ENCODE measurements around the gene ST7. TPM values are rescaled to one million over a fixed set of nuclear protein-coding genes. Genes with fewer than 3 reads are reported as not detected.

The ST7 gene
- total and polyA plus RNA-seq, 2 of the 8 experiments (the other 6 are each of a cell fraction or from before 2014, with no cell fraction given), result 16.3 to 18.0 TPM

GRCh38 chr7:116991233-116991632, 37.9 kb downstream of the ST7 start:
- peaks cover 14 to 19% of the 10 kb centered on the region in 2 experiments for H3K9me3 ChIP-seq (ENCODE audit: insufficient read depth in 2 of 2, low read depth in 1 of 2, low read length in 1 of 2)
- H3K79me1 ChIP-seq (ENCODE audit: low read depth, low read length), result no peaks in the 10 kb centered on the region
- no peak for FAIRE-seq
- H3K4me1 ChIP-seq (replicated peaks in 1 of 4; ENCODE audit: control insufficient read depth in 3 of 4, insufficient read depth in 4 of 4, low read length in 3 of 4), result no peaks in the 10 kb centered on the region
- H3K4me3 ChIP-seq (ENCODE audit: extremely low read depth in 1 of 4, insufficient read depth in 2 of 4, low read depth in 3 of 4, low read length in 4 of 4), result no peak overlapping the region
- no peaks in the 10 kb centered on the region for H4K20me1 ChIP-seq (replicated peaks in 1 of 2; ENCODE audit: control insufficient read depth in 1 of 2, insufficient read depth in 2 of 2, low read length in 2 of 2)
- ChIA-PET POLR2A (ENCODE audit: partially characterized antibody) (no interaction called here), CTCF (ENCODE audit: partially characterized antibody) (interaction anchor here (0.8 to 2.2 kb wide), 3 partner anchors 61 to 175 kb away, joined by 3 to 10 read pairs (median 7); no protein-coding TSS in a partner anchor)
- no peak overlapping the region for H3K9ac ChIP-seq (replicated peaks in 1 of 4; ENCODE audit: extremely low read depth in 1 of 4, low read depth in 3 of 4, low read length in 3 of 4)
- no peak overlapping the region for H2BK12ac ChIP-seq (ENCODE audit: low read depth, low read length)
- no peak overlapping the region for H2BK5ac ChIP-seq (ENCODE audit: low read depth, low read length)
- H4K5ac ChIP-seq (ENCODE audit: insufficient read length, low read depth, low read length), result no peak overlapping the region
- no peak overlapping the region for H2AFZ ChIP-seq (ENCODE audit: low read length)
- WGBS, 2 experiments (ENCODE audit: extremely low coverage in 1 of 2, insufficient coverage in 1 of 2, insufficient read length in 1 of 2, insufficient replicate concordance in 2 of 2, low coverage in 1 of 2, low lambda C conversion rate in 2 of 2, missing lambda C conversion rate in 1 of 2), result 91% methylated on average over 3 of the region's 3 CpGs; no CpG with 5 or more reads in 1 of the 2 experiments
- H2BK20ac ChIP-seq (ENCODE audit: low read length), result no peak overlapping the region
- no peak overlapping the region for H2AK5ac ChIP-seq (ENCODE audit: low read depth, low read length)
- peaks cover 0 to 6% (median 2%) of the 10 kb centered on the region in 4 experiments; a peak in 3 of 8 replicates for H3K36me3 ChIP-seq (ENCODE audit: control insufficient read depth in 2 of 4, insufficient read depth in 4 of 4, low read length in 3 of 4)
- no peak overlapping the region for H3K4me2 ChIP-seq (ENCODE audit: insufficient read depth in 1 of 2, low read depth in 2 of 2, low read length in 2 of 2)
- H3K14ac ChIP-seq (ENCODE audit: insufficient read length), result no peak overlapping the region
- no peak overlapping the region for H3K27ac ChIP-seq (ENCODE audit: low read depth, low read length)
- no peak overlapping the region for H4K8ac ChIP-seq (ENCODE audit: extremely low read depth, insufficient read depth, low read length)
- no peak overlapping the region for H2BK15ac ChIP-seq (ENCODE audit: low read length)
- H3K23ac ChIP-seq (ENCODE audit: insufficient read length), result no peak overlapping the region
- no peak overlapping the region for H3K18ac ChIP-seq (ENCODE audit: extremely low read depth, low read length)
- peaks cover 0 to 6% of the 10 kb centered on the region in 2 experiments; a peak in 3 of 4 replicates for H3K79me2 ChIP-seq (ENCODE audit: control insufficient read depth in 1 of 2, insufficient read depth in 2 of 2, low read length in 2 of 2)
- no peak overlapping the region for H4K91ac ChIP-seq (replicated peaks; ENCODE audit: insufficient read length, low read length)
- no peaks in the 10 kb centered on the region for H3K27me3 ChIP-seq (replicated peaks in 1 of 4; ENCODE audit: control insufficient read depth in 3 of 4, extremely low read depth in 1 of 4, insufficient read depth in 3 of 4, low read length in 3 of 4)
- H3K23me2 ChIP-seq (ENCODE audit: low read depth, low read length), result no peaks in the 10 kb centered on the region
- DNase-seq (ENCODE audit: low read depth in 1 of 2, low spot score in 2 of 2), result no peak
- H2BK120ac ChIP-seq (replicated peaks; ENCODE audit: low read depth, low read length), result no peak overlapping the region
- no peak overlapping the region for H3K4ac ChIP-seq (replicated peaks; ENCODE audit: insufficient read length, low read depth, low read length)
- TF ChIP-seq GABPA (IDR thresholded peaks at IDR 0.05; ENCODE audit: borderline replicate concordance, insufficient read depth, low read length) (no peak), JUND (IDR thresholded peaks at IDR 0.05; ENCODE audit: low read length) (no peak), ASH2L (IDR thresholded peaks at IDR 0.05; ENCODE audit: low read length) (no peak)
- H3K56ac ChIP-seq (replicated peaks; ENCODE audit: insufficient read length, low read depth, low read length), result no peak overlapping the region

All from H1 (cell line).